Measurements from ENCODE around the gene PTHLH.

PTHLH gene

DNA sequence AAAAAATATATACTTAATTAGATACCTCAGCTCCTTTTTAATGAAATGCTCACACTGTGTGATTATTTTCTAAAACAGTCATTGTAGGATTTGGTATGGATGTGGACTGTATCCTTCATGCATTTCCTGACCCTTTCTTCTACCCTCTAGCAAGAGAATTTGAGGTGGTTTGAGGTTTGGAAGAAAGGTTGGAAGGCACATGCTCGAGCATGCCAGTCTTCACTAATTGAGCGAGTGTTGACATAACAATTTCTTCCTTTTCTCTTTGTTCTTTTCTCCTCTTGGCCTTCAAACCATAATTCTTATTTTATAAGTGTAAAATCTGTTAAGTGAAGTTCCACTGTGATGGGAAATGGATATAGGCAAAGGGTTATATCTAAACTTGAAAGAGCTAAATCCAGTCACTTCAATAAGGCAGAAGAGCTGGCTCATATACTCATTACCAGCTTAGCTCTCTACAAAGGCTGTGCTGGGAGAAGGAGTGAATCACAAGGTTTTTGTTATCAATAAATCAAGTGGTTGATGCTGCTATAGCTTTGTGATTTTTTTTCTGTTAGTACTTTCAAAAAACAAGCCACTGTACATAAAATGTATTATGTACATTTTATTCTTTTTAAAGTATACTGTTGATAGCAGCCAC is 16.2 kb upstream of the PTHLH start:
- TF ChIP-seq CTCF (IDR thresholded peaks at IDR 0.05; ENCODE audit: insufficient read depth, missing control alignments), result no peak
- no peak for FAIRE-seq

GRCh38 chr12:27987331-27987730 is 14.8 kb upstream of the PTHLH start:
- no peak for FAIRE-seq
- TF ChIP-seq CTCF (IDR thresholded peaks at IDR 0.05; ENCODE audit: insufficient read depth, missing control alignments), result no peak
- DNase-seq (ENCODE audit: insufficient read length, low spot score), result no peak

More for the DNA sequence above, 16.2 kb upstream of the PTHLH start:
- DNase-seq (ENCODE audit: insufficient read length, low spot score), result no peak

GRCh38 chr12:27984275-27984674 is 11.7 kb upstream of the PTHLH start:
- TF ChIP-seq CTCF (IDR thresholded peaks at IDR 0.05; ENCODE audit: insufficient read depth, missing control alignments), result no peak

DNA sequence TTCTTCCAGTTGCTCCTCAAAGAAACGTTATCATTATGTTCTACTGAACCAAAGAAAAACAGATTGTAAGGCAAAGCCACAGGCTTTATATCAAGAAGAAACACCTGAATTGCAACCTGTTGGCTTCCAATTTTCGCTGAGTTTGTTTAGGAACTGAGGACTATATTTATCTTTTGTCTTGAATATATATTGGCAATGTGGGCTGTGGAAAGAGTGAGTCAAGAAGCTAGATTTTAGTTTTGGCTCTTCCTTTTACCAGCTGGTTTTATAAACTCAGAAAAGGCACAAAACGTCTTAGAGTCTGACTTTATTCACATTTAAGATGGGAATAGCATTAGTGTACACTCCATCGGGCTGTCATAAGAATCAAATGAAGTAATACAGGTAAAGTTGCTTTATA is 10.4 kb upstream of the PTHLH start:
- FAIRE-seq (no peak), DNase-seq (ENCODE audit: insufficient read length, low spot score) (no peak)
- no peak for TF ChIP-seq CTCF (IDR thresholded peaks at IDR 0.05; ENCODE audit: insufficient read depth, missing control alignments)

More at GRCh38 chr12:27984275-27984674, 11.7 kb upstream of the PTHLH start:
- DNase-seq (ENCODE audit: insufficient read length, low spot score), result no peak
- FAIRE-seq, result no peak

GRCh38 chr12:27982385-27982784 is 9.9 kb upstream of the PTHLH start:
- FAIRE-seq (no peak), DNase-seq (ENCODE audit: insufficient read length, low spot score) (no peak)
- no peak for TF ChIP-seq CTCF (IDR thresholded peaks at IDR 0.05; ENCODE audit: insufficient read depth, missing control alignments)

DNA sequence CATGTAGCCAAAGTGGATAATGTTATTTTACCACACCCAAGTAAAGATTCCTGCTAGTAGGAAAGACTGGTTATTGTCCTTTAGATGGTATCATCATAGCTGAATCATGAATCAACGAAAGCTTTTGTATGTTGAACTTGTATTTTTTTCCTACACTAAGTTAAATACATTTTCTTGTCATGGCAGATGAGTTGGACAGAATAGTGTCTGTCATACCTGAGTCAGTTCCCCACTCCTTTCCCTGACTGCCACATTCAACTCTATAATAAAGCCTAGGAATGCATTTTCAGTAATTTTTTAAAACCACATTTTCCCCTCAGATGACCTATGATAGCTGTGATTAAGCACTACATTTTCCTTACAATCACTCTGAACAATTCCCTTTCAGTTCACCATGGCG is 9.3 kb upstream of the PTHLH start:
- no peak for DNase-seq (ENCODE audit: insufficient read length, low spot score)
- TF ChIP-seq CTCF (IDR thresholded peaks at IDR 0.05; ENCODE audit: insufficient read depth, missing control alignments), result no peak
- FAIRE-seq, result no peak

DNA sequence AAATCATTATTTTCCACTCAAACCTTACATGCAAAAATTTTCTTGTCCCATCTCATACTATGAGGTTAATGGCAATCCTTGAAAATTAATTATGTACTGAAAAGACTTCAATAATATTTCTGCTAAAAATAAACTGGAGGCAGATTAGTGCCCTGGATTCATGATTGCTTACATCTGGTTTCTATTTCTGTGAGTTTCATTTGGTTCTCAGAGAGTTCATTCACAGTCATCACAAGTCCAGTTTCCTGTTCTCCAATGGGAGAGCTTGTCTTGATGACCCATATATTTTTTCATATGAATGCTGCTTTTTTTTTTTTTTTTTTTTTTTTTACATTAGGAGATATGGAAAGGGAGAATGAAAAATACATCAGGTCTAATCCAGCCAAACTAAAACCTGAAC is 6.6 kb upstream of the PTHLH start:
- no peak for DNase-seq (ENCODE audit: insufficient read length, low spot score)
- FAIRE-seq, result no peak
- TF ChIP-seq CTCF (IDR thresholded peaks at IDR 0.05; ENCODE audit: insufficient read depth, missing control alignments), result no peak

All from D721Med (cell line).